HTERT RPE-1 (cell line): Measurements from ENCODE around the gene STK32C.

ENCODE experiments used
- in situ Hi-C: fragments of 300-500 bp; cut with MboI; formaldehyde crosslinking; loops from 4 replicates; pipeline ENCODE4 v1.14.3; 2020; ENCODE audit warnings: low sequenced_read_pairs

The STK32C gene

DNA sequence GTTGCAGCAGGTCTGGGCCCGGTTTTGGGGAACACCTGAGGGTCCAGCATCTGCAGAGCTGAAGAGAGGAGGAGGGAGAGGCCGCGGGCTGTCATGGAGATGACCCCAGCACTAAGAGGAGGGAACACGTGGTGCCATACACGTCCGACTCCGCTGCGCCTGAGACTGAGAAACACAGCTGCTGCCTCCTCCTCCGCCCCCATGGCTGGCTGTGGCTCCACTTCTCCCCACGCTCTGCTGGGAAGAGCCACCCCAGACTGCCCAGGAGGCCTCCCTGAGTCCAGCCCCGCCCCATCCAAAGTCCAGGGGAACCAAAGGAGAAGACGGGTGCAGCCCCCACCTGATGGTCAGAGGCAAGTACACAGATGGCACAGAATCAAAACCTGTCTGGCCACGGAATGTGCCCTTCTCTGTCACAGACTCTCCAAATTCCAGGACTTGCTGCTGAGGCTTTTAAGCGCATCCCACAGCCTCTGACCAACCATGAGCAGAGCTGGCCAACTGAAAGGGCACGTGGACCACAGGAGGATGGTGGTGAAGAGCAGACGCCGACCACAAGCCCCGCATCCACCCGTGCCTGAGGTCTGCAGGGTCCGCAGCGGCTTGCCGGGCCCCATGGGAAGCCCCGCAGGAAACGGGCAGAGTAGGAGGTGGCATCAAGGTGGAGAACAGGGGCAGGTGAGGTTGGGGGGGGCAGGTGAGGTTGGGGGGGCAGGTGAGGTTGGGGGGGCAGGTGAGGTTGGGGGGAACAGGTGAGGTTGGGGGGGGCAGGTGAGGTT is 24.0 kb downstream of the STK32C start:
- in situ Hi-C loops = no loop called here

GRCh38 chr10:132282667-132283603 is 24.8 kb downstream of the STK32C start:
- in situ Hi-C loops = no loop called here

GRCh38 chr10:132281915-132282666 is 25.7 kb downstream of the STK32C start:
- in situ Hi-C loops = no loop called here

- in situ Hi-C loops = no loop called here
Observed at GRCh38 chr10:132280646-132281074, 27.1 kb downstream of the STK32C start.

GRCh38 chr10:132279873-132280645 is 27.7 kb downstream of the STK32C start:
- in situ Hi-C loops = no loop called here

DNA sequence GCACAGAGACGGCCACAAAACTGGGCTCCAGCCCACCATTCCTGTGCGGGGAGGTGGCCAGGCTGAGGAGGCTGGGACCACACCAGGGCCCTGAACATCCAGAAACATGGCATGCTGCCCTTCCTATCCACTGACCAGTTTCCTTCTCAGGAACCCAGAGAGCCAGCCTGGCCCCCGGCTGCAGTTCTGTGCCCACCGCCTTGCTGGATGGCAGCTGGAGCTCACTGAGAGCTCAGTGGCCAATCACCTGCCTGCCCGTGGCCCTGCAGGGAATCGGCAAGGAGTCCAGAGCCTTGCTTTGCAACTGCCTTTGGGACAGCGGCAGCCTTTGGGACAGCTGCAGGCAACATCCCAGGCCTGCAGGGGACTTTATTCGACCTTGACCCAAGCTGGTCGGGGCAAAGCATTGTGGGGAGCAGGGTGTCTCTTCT is 30.4 kb downstream of the STK32C start:
- in situ Hi-C loops = no loop called here

- in situ Hi-C loops = no loop called here
Observed at GRCh38 chr10:132276706-132277105, 31.0 kb downstream of the STK32C start.

DNA sequence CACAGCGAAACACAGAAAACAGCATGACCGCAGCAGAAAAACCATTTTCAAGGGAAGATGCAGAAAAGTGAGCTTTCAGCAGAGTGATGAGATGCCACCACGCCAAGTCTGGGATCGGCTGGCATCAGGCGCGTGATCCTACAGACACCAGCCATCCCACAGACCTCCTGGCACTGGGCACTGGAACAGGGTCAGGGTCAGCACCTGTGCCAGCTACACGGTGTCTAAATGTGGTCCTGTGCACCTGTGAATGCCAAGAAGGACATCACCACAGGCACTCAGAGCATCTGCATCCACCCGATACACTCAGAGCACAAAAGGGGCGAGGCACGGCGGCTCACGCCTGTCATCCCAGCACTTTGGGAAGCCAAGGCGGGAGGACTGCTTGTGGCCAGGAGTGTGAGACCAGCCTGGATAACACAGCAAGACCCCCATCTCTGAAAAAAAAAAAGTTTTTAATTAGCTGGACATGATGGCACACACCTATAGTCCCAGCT is 31.5 kb downstream of the STK32C start:
- in situ Hi-C loops = no loop called here

- in situ Hi-C loops = no loop called here
Observed at GRCh38 chr10:132275426-132276178, 32.1 kb downstream of the STK32C start.

DNA sequence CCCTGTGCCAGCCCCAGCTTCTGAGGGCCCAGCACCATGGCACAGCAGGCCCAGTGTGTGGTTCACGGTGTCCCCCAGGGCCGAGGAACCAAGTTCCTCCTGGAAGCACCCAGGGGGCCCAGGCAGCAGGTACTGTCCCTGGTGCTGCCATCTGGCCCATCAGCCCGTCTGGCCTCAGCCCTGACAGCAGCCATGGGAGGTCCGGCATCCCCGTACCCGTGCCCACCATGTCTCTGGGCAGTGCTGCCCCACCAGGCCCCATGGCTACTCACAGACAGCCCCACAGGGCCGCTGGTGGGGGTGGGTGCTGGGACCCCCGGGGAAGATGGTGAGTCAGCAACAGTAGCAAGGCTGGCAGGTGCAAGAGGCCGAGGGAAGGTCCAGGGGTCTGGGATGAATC is 32.8 kb downstream of the STK32C start:
- in situ Hi-C loops = no loop called here

DNA sequence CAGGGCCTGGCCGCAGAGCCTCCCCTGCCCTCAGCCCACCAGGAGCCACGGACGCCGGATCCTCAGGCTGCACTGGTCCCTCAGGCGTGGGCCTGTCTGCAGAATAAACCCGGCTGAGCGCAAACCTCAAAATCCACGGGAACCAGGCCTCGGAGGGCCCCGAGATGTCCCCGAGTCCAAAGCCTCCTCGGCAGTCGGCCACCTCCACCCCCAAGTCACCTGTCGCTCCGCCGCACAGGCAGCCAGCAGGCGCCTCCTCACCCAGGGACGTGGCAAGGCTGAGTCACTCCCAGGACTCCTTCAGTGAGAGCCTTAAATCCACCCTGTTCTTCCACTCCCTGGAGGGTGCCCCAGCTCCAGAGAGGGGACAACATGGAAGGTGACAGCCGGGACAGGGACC is 33.2 kb downstream of the STK32C start:
- in situ Hi-C loops = no loop called here

GRCh38 chr10:132273966-132274365 is 33.8 kb downstream of the STK32C start:
- in situ Hi-C loops = no loop called here

- in situ Hi-C loops = no loop called here
Observed at GRCh38 chr10:132273304-132273944, 34.3 kb downstream of the STK32C start.

DNA sequence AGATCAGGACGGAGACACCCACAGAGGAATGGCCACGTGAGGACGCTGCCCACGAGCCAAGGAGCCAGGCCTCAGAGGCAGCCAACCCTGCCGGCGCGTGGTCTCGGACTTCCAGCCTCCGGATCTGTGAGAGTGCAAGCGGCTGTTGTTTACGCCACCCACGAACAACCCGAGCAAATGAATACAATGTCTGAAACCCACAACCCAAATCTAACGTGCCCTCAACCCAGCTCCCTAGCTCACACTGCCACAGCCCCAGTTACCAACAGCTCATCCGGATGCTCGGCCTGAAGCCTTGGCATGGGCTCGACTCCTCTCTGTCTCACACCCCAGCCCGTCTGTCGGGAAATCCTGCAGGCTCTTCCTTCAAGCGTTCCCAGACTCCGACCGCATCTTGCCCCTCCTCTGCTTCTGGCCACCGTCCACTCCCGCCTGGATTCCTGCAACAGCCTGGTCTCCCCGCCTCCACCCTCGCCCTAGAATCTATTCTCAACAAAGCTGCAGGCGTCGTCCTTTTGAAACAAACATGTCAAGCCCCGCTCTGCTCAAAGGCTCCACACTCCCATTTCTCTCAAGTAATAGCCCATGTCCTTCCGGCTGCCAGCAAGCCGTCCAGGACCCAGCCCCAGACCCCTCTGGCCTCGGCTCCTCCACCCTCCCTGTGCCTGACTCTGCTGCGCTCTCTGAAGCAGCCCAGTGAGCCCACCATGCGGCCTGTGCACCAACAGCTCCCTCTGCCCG is 35.3 kb downstream of the STK32C start:
- in situ Hi-C loops = no loop called here

- in situ Hi-C loops = no loop called here
Observed at GRCh38 chr10:132271458-132272230, 36.1 kb downstream of the STK32C start.

DNA sequence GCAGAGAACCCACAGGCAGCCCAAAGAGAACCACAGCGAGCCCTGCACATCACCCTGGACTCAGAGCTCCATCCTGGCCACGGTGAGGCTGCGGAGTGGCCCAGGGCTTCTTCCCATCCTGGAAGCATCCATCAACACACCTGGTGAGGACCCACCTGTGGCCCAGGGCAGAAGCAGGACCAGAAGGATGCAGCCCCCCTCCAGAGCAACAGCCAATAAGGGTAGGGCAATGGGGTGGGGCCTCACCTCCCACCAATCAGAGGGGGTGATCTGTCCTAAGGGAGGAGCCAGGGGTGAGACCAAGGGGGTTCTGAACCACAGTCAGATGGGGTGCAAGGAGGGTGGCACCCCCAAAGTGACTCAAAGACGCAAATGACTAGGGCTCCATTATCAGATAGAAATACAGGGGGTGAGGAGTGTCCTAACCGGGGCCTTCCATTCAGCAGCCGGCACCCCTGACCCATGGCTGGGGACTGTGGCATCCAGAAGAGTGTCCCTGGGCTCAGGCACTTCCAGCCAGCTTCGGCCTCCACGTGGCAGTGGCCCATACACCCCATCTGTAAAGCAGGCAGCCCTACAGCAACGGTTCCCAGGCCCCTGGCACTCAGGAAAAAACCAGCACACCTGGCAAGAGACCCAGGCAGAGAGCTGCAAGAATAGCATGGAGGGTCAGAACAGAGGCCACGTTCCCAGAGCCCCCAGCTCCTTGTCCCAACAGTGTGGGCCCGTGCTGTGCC is 36.9 kb downstream of the STK32C start:
- in situ Hi-C loops = no loop called here

DNA sequence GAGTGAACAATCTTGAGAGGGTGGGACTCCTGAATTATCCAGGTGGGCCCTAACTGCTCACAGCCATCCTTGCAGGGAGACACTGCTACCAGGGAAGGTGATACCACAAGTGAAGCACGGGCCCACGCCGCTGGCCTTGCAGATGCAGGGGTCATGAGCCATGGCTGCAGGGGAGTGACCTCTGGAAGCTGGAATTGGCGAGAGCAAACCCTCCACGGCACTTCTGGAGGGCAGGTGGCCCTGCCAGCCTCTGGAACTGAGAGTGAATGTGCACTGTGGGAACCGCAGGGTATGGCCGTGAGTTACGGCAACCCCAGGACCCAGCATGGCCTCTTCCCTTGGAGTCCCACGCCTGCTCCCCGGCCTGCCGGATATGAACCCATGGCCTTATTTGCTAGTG is 37.5 kb downstream of the STK32C start:
- in situ Hi-C loops = no loop called here
